ENCODE data around the gene FBXW2.
"Not testable (repeated sequence)": the region's sequence is repeated elsewhere in the genome, so short reads cannot be mapped to it uniquely, and the experiment has no call there.

FBXW2 gene

DNA sequence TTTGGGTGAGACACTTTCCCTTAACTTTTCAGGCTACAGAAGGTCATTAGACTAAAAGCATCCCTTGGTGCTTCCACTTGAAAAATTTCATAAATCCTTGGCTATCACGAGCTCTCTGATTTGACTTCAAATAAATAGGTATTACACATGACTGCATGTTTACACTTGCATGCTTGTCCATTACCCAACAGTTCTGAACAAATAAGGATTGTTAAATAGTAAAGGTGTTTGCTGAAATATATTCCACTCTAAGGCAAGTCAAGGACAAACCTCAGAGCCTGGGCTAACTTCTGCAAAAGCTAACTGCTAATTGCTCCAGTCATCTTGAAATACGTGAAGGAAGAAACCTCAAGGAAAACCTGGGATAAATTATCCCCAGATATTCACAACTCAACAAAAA, 14.5 kb downstream of the FBXW2 start:
- no peak for DNase-seq (ENCODE audit: low read depth)

GRCh38 chr9:120777229-120777628, 16.0 kb downstream of the FBXW2 start:
- no peak for DNase-seq (ENCODE audit: low read depth)

DNA sequence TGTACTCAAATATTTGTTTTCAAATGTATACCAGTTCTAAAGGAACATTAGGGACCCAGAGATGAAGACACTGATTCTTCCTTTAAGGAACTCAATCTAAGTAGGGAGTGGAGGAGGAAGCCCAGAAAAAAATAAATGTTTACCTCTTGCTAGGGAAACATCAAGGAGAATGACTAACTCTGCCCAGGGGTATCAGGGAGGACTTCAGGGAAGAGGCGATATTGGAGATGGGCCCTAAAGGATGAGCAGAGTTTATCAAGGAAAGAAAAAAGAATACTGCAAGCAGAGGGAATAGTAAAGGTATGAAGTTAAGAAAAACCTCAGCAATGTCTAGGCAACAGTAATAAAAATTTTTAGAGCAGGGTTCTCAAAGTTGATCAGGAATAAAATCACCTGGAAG, 16.4 kb downstream of the FBXW2 start:
- DNase-seq (ENCODE audit: low read depth): no peak

DNA sequence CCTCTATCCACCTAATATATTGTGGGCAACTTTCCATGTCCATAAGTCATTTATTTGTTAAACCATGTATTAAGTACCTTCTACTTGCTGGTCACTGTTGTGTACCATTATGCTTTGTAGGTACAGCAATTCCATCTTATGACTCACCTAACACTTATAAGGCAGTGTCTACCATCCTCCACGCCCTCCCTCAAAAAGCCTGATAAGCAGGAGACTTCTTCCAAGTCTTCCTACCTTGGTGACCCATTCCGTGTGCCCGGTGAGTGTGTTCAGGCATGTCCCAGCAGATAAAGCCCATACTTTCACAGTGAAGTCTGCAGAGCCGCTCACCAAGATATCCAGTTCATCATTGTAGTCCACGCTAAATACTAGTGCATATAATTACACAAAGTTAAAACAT, 17.4 kb downstream of the FBXW2 start:
- no peak for DNase-seq (ENCODE audit: low read depth)

- DNase-seq (ENCODE audit: low read depth): no peak
Measured at GRCh38 chr9:120774719-120775118, 18.5 kb downstream of the FBXW2 start.

DNA sequence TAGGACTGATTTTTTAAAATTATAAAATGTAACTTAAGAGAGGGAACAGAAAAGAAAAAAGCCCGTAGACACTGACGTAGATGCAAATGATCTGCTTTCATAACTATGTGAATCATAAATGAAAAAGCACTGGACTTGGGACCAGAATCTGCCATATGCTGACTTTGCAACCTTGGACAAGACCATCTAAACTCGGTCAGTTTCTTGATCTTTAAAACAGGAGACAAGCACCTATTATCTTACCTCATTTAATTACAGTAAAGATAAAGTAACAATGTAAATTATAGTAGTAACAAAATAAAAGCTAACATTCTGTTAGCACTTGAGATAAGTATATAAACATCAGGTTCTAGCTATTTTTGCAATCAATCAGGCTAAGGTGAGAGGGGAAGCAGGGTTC, 20.0 kb downstream of the FBXW2 start:
- no peak for DNase-seq (ENCODE audit: low read depth)

DNA sequence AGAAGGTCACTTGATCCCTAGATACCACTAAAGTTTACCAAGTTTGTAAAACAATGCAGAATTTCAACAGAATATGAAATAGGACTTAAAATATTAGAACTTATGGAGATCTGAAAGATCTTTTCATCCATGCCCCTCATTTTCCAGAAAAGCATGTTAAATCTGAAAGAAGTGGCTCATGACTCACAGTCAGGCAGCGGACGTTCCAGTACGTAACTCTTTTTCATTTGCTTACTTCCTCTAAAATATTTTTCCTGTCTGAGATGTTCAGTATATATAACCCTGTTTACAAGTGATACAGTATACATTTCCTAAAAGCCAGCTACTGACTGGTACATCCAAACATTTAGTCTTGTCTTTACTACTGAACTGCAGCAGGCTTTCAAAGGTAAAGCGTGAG, 22.3 kb downstream of the FBXW2 start:
- no peak for DNase-seq (ENCODE audit: low read depth)

GRCh38 chr9:120768886-120769285, 24.3 kb downstream of the FBXW2 start:
- DNase-seq (ENCODE audit: low read depth): no peak

DNA sequence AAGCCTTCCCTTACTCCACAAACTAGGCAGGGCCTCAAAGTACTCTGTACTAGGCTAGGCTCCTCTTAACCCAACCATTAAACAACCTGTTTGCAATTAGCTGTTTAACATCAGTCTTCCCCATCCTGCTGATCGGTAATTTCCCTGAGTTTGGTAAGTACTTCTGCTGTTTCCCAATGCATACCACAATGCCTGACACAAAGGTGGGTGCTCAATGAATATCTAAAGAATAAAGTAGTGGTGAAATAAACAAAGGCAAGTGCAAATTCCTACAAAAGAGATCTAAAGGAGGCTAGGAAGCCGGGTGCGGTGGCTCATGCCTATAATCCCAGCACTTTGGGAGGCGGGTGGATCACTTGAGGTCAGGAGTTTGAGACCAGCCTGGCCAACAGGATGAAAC, 25.0 kb downstream of the FBXW2 start:
- no peak for DNase-seq (ENCODE audit: low read depth)

DNA sequence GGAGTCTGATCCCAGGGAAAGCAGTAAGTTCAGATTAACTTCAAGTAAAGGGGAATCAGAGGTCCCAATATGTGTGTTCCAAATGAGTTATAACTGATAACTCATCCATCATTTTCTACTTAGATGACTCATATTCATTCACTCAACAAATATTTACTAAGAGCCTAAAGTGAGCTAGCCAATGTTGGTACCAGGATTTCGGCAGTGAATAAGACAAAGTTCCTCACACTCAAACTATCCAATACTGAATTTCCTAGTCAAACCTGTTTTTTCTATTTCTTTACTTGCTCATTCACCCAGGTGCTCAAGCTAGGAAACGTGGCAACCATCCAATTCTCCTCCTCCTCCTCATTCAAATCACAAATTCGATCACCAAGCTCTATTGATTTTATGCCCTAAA, 25.8 kb downstream of the FBXW2 start:
- DNase-seq (ENCODE audit: low read depth): no peak

- DNase-seq (ENCODE audit: low read depth): no peak
Measured at GRCh38 chr9:120765910-120766425, 27.2 kb downstream of the FBXW2 start.

GRCh38 chr9:120764476-120764875, 28.7 kb downstream of the FBXW2 start:
- DNase-seq (ENCODE audit: low read depth): no peak

GRCh38 chr9:120761006-120761405, 32.2 kb downstream of the FBXW2 start:
- no peak for DNase-seq (ENCODE audit: low read depth)

- no peak for DNase-seq (ENCODE audit: low read depth)
Measured at GRCh38 chr9:120759755-120760400, 33.3 kb downstream of the FBXW2 start.

GRCh38 chr9:120758544-120758943, 34.7 kb downstream of the FBXW2 start:
- DNase-seq (ENCODE audit: low read depth): no peak

DNA sequence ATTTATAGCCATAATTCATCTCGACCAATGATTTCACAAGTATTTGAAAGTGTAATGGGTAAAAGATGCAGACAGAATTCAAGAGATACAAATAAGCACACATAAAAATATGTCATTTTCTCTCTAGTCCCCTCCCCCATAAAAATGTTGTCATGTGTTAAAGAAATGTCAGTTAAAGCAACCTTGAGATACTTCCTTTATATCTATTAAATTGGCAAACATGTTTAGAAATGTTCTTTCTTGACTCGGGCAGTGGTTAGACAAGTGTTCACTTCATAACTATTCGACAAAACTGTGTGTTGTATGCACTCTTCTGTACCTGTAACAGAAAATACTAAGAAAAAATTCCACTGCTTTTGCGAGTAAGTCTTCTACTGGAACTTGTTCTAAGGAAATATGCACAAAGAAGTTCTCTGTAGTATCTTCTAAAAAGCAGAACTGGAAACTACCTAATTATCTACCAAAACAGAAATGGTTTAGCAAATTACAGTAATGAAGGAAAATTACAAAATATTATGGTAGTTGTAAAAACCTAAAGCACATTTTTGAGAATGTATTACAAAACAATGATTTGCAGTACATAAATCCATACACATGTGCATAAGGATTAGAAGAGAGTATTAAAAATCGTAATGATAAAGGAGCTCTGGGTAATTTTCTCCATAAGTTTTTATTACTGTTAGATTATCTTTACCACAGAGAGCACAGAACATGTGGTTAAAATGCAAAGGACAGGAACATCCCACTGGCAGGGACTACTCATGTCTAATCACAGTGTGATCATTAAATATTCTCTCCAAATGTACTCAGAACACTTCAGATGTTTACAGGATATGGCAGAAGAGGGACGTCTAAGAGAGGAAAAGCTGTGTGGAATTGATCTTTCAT, 35.9 kb downstream of the FBXW2 start:
- no peak for DNase-seq (ENCODE audit: low read depth)

DNA sequence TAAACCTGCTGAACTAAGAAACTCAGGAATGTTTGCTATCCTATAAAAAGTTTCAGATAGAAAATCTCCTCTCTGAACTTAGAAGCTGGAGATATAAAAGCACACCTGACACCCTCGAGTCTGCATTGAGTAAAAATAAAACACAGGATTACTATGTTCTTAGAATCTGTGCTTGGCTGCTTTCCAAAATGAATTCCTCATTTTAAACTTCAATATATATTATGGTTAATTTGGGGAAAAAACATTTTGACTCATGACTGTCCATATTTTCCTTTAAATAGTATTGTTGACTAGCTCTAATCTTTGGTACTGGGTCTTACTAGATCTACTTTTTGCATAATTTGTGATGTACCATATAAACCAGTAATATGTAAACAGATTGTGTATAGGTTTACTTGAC, 36.7 kb downstream of the FBXW2 start:
- no peak for DNase-seq (ENCODE audit: low read depth)

DNA sequence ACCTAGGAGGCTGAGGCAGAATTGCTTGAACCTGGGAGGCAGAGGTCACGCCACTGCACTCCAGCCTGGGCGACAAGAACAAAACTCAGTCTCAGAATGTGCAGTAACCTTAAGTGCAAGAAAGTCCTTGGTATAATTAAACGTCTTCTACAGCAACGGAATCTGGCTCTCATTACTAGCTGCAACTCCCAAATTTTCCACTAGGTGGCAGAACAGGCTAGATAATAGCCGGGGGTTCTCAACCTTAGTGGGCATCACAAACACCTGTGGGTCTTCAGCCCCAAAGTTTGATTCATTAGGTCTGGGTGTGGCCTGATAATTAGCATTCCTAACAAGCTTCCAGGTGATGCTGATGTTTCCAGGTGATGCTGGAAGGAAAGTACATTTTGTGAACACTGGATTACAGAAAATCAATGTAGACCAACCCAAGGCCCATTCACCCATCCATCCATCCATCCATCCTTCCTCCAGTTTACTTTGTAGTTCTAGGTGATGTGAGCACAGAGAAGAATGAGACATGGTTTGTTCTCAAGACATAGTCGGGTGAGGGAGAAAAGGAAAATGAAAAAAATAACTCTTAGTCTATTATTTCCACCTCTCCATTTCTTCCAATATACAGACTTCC, 37.3 kb downstream of the FBXW2 start:
- DNase-seq (ENCODE audit: low read depth): peak; percentile 57

GRCh38 chr9:120755044-120755443, 38.2 kb downstream of the FBXW2 start:
- DNase-seq (ENCODE audit: low read depth): no peak

DNA sequence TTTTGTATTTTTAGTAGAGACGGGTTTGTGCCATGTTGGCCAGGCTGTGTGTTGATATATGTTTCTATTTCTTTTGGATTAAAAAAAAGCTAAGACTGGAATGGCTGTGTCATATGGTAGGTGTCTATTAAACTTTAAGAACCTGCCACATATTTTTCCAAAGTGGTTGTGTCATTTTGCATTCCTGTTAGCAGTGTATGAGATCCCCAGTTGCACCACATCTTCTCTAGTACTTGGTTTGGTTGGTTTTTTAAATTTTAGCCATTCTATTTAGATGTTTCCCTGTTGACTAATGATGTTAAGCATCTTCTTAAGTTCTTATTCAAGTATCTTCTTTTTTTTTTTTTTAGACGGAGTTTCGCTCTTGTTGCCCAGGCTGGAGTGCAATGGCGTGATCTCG, 42.8 kb downstream of the FBXW2 start:
- no peak for DNase-seq (ENCODE audit: low read depth)

DNA sequence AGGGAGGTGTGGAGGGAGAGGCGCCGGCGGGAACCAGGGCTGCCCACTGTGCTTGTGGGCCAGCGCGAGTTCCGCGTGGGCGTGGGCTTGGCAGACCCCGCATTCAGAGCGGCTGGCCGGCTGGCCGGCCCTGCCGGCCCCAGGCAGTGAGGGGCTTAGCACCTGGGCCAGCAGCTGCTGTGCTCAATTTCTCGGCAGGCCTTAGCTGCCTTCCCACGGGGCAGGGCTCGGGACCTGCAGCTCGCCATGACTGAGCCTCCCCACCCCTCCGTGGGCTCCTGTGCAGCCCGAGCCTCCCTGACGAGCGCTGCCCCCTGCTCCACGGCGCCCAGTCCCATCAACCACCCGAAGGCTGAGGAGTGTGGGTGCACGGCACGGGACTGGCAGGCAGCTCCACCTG, 46.9 kb downstream of the FBXW2 start:
- not testable (repeated sequence) for DNase-seq (ENCODE audit: low read depth)

GRCh38 chr9:120745278-120745677, 47.9 kb downstream of the FBXW2 start:
- no peak for DNase-seq (ENCODE audit: low read depth)

- DNase-seq (ENCODE audit: low read depth): no peak
Measured at GRCh38 chr9:120742951-120743416, 50.2 kb downstream of the FBXW2 start.

Measured in stimulated activated CD4-positive, alpha-beta T cell treated with anti-CD3 and anti-CD28 coated beads, Interleukin-2, amount 100 ng/mL, for 4 hours (primary cell).